Panc1 (cell line): Measurements from ENCODE around the gene ACOD1. TPM values are rescaled to one million over a fixed set of nuclear protein-coding genes. Genes with fewer than 3 reads are reported as not detected.

Experiments
- ATAC-seq: fragments of 200-7000 bp; cut with Tn5 transposase; 2 replicates; pipeline ENCODE4 v1.9.1; 2020; ENCODE audit warnings: mild to moderate bottlenecking, moderate library complexity
- BruUV-seq: library from RNA; stranded (reverse); fragments of 400-500 nt; replicated peaks from 2 replicates; lab custom pipeline; 2021; lab: Mats Ljungman, UMichigan
- CTCF ChIA-PET: fragments of 300-600 bp; sonication (Branson Sonifier 250); formaldehyde crosslinking; loops from one replicate; lab custom pipeline; 2022; ENCODE audit warnings: antibody characterized with exemption; lab: Charles Lee
- POLR2A ChIA-PET: fragments of 300-600 bp; sonication (Branson Sonifier 250); formaldehyde crosslinking; loops from one replicate; lab custom pipeline; 2022; ENCODE audit warnings: antibody characterized with exemption; lab: Charles Lee
- DNase-seq: peaks from one replicate; pipeline ENCODE4 v3.0.0-alpha.2; 2010; ENCODE audit warnings: low read depth, low spot score
- H3K27ac ChIP-seq: 2 replicates; pipeline ENCODE4 v1.5.1; 2011; ENCODE audit warnings: mild to moderate bottlenecking, low read length, inconsistent platforms
- H3K27me3 ChIP-seq: fragments of 200-500 bp; sonication (Bioruptor generic); 2 replicates; pipeline ENCODE4 v1.6.0; 2014; ENCODE audit warnings: low read length, inconsistent platforms; ENCODE audit not compliant: control insufficient read depth, insufficient read depth
- H3K36me3 ChIP-seq: fragments of 200-500 bp; sonication (Bioruptor generic); 2 replicates; pipeline ENCODE4 v1.5.1; 2014; ENCODE audit warnings: inconsistent platforms, mild to moderate bottlenecking, low read length, moderate library complexity; ENCODE audit not compliant: control insufficient read depth, insufficient read depth
- H3K4me1 ChIP-seq: 2 replicates; pipeline ENCODE4 v1.5.1; 2011; ENCODE audit warnings: inconsistent platforms, mild to moderate bottlenecking, low read length, moderate library complexity; ENCODE audit not compliant: control insufficient read depth, insufficient read depth
- H3K4me3 ChIP-seq, 2 experiments: 2 replicates each; pipeline ENCODE4 v1.5.1; 2011 to 2012; ENCODE audit warnings: low read depth in 2 of 2, low read length in 2 of 2, mild to moderate bottlenecking in 2 of 2, inconsistent platforms in 1 of 2, moderate library complexity in 1 of 2
- H3K9me3 ChIP-seq: fragments of 200-500 bp; sonication (Bioruptor generic); 2 replicates; pipeline ENCODE4 v1.5.1; 2014; ENCODE audit warnings: low read depth, mild to moderate bottlenecking, inconsistent platforms, low read length, moderate library complexity; ENCODE audit not compliant: control insufficient read depth, insufficient read depth
- POLR2AphosphoS5 ChIP-seq: IDR thresholded peaks from 2 replicates; pipeline ENCODE4 v1.6.1; 2012; ENCODE audit warnings: mild to moderate bottlenecking, low read depth, low read length, moderate library complexity
- REST ChIP-seq, 2 experiments: IDR thresholded peaks; 2 replicates each; pipeline ENCODE4 v1.6.1; 2011 to 2012; ENCODE audit warnings: low read depth in 2 of 2, control low read depth in 1 of 2, low read length in 1 of 2, mild to moderate bottlenecking in 1 of 2, moderate library complexity in 1 of 2; ENCODE audit not compliant: insufficient read depth in 1 of 2
- SIN3A ChIP-seq: IDR thresholded peaks from 2 replicates; pipeline ENCODE4 v1.6.1; 2012; ENCODE audit warnings: low read depth, mild to moderate bottlenecking, low read length, moderate library complexity, borderline replicate concordance; ENCODE audit not compliant: insufficient read depth
- TCF7L2 ChIP-seq: IDR thresholded peaks from 2 replicates; pipeline ENCODE4 v1.6.1; 2011; ENCODE audit warnings: mild to moderate bottlenecking, low read depth, low read length, inconsistent platforms
- in situ Hi-C: cut with HindIII; loops from 2 replicates; pipeline ENCODE4 v1.10.0; 2016; ENCODE audit warnings: low sequenced_read_pairs, low pct_unique_long_range_greater_than_20kb
- intact Hi-C: fragments of 100-400 bp; cut with micrococcal nuclease; formaldehyde crosslinking; loops from one replicate; pipeline ENCODE4 v1.10.0; 2022; ENCODE audit not compliant: unreplicated experiment
- total RNA-seq: library from RNA; stranded (reverse); gene quantifications from one replicate; pipeline ENCODE4 v1.2.1, GENCODE V29; 2021; ENCODE audit not compliant: unreplicated experiment
- TF ChIP-seq, protein P1 (sequence below): fragments of 450-650 bp; IDR thresholded peaks from 2 replicates; pipeline ENCODE4 v1.5.1; 2017; ENCODE audit warnings: mild to moderate bottlenecking

Gene ACOD1
- total RNA-seq, 1 experiment from 2014 or later, result not detected

- CTCF ChIA-PET, result no interaction called here
- H3K27me3 ChIP-seq, result no peaks in the 10 kb centered on the region
- POLR2A ChIA-PET, result interaction anchor here (0.5 kb wide), 1 partner anchor 452 kb away, joined by 4 read pairs; no protein-coding TSS in a partner anchor
- H3K9me3 ChIP-seq, result no peaks in the 10 kb centered on the region
- H3K36me3 ChIP-seq, result no peaks in the 10 kb centered on the region; the same call in 1 of the 2 replicates
- intact Hi-C loops (no loop called here), in situ Hi-C loops (no loop called here)
- TF ChIP-seq POLR2AphosphoS5 (peak; percentile 70; the same call in 1 of the 2 replicates), SIN3A (peak; percentile 85; the same call in 1 of the 2 replicates), REST (IDR thresholded peaks at IDR 0.05; ENCODE audit: insufficient read depth in 1 of 2, low read depth in 2 of 2, low read length in 1 of 2) (no peak), TCF7L2 (no peak)
- TF ChIP-seq, protein P1, sequence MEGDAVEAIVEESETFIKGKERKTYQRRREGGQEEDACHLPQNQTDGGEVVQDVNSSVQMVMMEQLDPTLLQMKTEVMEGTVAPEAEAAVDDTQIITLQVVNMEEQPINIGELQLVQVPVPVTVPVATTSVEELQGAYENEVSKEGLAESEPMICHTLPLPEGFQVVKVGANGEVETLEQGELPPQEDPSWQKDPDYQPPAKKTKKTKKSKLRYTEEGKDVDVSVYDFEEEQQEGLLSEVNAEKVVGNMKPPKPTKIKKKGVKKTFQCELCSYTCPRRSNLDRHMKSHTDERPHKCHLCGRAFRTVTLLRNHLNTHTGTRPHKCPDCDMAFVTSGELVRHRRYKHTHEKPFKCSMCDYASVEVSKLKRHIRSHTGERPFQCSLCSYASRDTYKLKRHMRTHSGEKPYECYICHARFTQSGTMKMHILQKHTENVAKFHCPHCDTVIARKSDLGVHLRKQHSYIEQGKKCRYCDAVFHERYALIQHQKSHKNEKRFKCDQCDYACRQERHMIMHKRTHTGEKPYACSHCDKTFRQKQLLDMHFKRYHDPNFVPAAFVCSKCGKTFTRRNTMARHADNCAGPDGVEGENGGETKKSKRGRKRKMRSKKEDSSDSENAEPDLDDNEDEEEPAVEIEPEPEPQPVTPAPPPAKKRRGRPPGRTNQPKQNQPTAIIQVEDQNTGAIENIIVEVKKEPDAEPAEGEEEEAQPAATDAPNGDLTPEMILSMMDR, result no peak
- BruUV-seq, result no TSS peak
- DNase-seq, result no peak
- peak; percentile 99 for ATAC-seq
- peaks cover 3% of the 10 kb centered on the region; the same call in 1 of the 2 replicates for H3K4me1 ChIP-seq
- peak within 1 kb of the TSS; percentile 85 for H3K27ac ChIP-seq
- H3K4me3 ChIP-seq, result peak within 1 kb of the TSS; percentile 72 to 84
These were observed 43.7 kb downstream of the ACOD1 start, which contains the start of gene CLN5 for GRCh38 chr13:76991796-76992547. Gene CLN5, plus strand, starts transcription at chr13:76992081. Its CDS starts 18 bp downstream, at chr13:76992099.

DNA sequence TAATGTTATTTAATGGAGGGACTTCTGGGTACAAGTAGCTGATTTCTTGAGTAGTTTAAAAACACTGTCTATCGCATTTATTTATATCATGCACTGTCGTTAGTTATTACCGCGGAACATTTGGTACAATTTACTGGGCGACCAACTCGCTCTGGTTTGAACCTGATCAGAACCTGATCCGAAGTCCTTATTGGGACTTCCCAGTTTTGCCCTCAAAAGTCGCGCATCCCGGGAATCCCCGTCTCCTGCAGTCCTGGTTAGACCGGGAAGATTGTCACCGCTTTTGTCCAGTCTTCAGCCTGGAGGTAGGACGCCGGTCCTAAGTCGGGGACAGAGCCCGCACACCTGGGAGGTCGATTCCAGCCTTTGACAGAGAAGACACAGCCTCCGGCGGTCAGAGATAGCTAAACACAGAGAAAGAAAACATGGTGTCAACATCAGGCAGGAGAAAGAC is 44.3 kb downstream of the ACOD1 start:
- CTCF ChIA-PET, result no interaction called here
- no peaks in the 10 kb centered on the region for H3K27me3 ChIP-seq
- no peak for DNase-seq
- in situ Hi-C loops, result no loop called here
- peak overlapping the region; percentile 79 for H3K27ac ChIP-seq
- BruUV-seq, result TSS peak; percentile 69
- H3K4me1 ChIP-seq, result peaks cover 3% of the 10 kb centered on the region; the same call in 1 of the 2 replicates
- TF ChIP-seq SIN3A (no peak), REST (IDR thresholded peaks at IDR 0.05; ENCODE audit: insufficient read depth in 1 of 2, low read depth in 2 of 2, low read length in 1 of 2) (no peak), POLR2AphosphoS5 (no peak), TCF7L2 (no peak)
- TF ChIP-seq, protein P1, result no peak
- H3K36me3 ChIP-seq, result peaks cover 2% of the 10 kb centered on the region; the same call in 1 of the 2 replicates
- POLR2A ChIA-PET, result interaction anchor here (0.5 kb wide), 1 partner anchor 453 kb away, joined by 4 read pairs; no protein-coding TSS in a partner anchor
- no peaks in the 10 kb centered on the region for H3K9me3 ChIP-seq
- peak overlapping the region; percentile 72 to 84 for H3K4me3 ChIP-seq
- ATAC-seq, result no peak; the same call in 1 of the 2 replicates
- intact Hi-C loops, result no loop called here
